ENCODE results near the gene GP5.

The GP5 gene

GRCh38 chr3:194350726-194351071 lies 48.4 kb downstream of the GP5 start:
- DNase-seq (ENCODE audit: low read depth in 2 of 2): no peak

- DNase-seq (ENCODE audit: low read depth in 2 of 2): no peak
Observed at GRCh38 chr3:194348354-194348753, 50.7 kb downstream of the GP5 start.

GRCh38 chr3:194346621-194347020 lies 52.4 kb downstream of the GP5 start:
- DNase-seq (ENCODE audit: low read depth in 2 of 2): no peak

GRCh38 chr3:194346035-194346434 lies 53.0 kb downstream of the GP5 start:
- no peak for DNase-seq (ENCODE audit: low read depth in 2 of 2)
